EH (cell line): ENCODE measurements around the gene PCCA.
"Not testable (repeated sequence)": the region's sequence is repeated elsewhere in the genome, so short reads cannot be mapped to it uniquely, and the experiment has no call there.

ENCODE experiments used
- DNase-seq: peaks from one replicate; pipeline ENCODE4 v3.0.0-alpha.2; 2015; ENCODE audit warnings: low read depth

PCCA gene

GRCh38 chr13:100141461-100141961 lies 52.6 kb downstream of the PCCA start:
- DNase-seq, result not testable (repeated sequence)

GRCh38 chr13:100146534-100146933 lies 57.6 kb downstream of the PCCA start:
- DNase-seq, result no peak

- no peak for DNase-seq
Observed at GRCh38 chr13:100147825-100148224, 58.9 kb downstream of the PCCA start.

- no peak for DNase-seq
Observed at GRCh38 chr13:100148422-100148821, 59.5 kb downstream of the PCCA start.

GRCh38 chr13:100149389-100149788 lies 60.5 kb downstream of the PCCA start:
- DNase-seq, result no peak

- not testable (repeated sequence) for DNase-seq
Observed at GRCh38 chr13:100150711-100151110, 61.8 kb downstream of the PCCA start.

GRCh38 chr13:100154842-100155416 lies 66.0 kb downstream of the PCCA start:
- DNase-seq, result no peak

GRCh38 chr13:100156788-100157187 lies 67.9 kb downstream of the PCCA start:
- no peak for DNase-seq

- DNase-seq, result no peak
Observed at GRCh38 chr13:100158569-100158968, 69.7 kb downstream of the PCCA start.

GRCh38 chr13:100159584-100159983 lies 70.7 kb downstream of the PCCA start:
- no peak for DNase-seq

- no peak for DNase-seq
Observed at GRCh38 chr13:100160450-100160849, 71.6 kb downstream of the PCCA start.

GRCh38 chr13:100163375-100163774 lies 74.5 kb downstream of the PCCA start:
- DNase-seq, result no peak

GRCh38 chr13:100173203-100173602 lies 84.3 kb downstream of the PCCA start:
- no peak for DNase-seq

- DNase-seq, result not testable (repeated sequence)
Observed at GRCh38 chr13:100174455-100174854, 85.6 kb downstream of the PCCA start.

GRCh38 chr13:100175078-100175802 lies 86.3 kb downstream of the PCCA start:
- no peak for DNase-seq

- no peak for DNase-seq
Observed at GRCh38 chr13:100175803-100176182, 86.9 kb downstream of the PCCA start.

- peak; percentile 32 for DNase-seq
Observed at GRCh38 chr13:100176801-100177400, 88.0 kb downstream of the PCCA start.

GRCh38 chr13:100178309-100178708 lies 89.4 kb downstream of the PCCA start:
- no peak for DNase-seq

GRCh38 chr13:100179276-100179675 lies 90.4 kb downstream of the PCCA start:
- no peak for DNase-seq

- DNase-seq, result no peak
Observed at GRCh38 chr13:100182900-100183490, 94.1 kb downstream of the PCCA start.

- DNase-seq, result no peak
Observed at GRCh38 chr13:100184095-100184494, 95.2 kb downstream of the PCCA start.

- DNase-seq, result no peak
Observed at GRCh38 chr13:100195568-100195967, 106.7 kb downstream of the PCCA start.

- DNase-seq, result no peak
Observed at GRCh38 chr13:100196375-100196774, 107.5 kb downstream of the PCCA start.
